Retina (tissue), 1 donor: ENCODE data around the gene GNAQ.

Source experiments
- DNase-seq: peaks from one replicate; pipeline ENCODE4 v3.0.0-alpha.2; 2016

Gene GNAQ

GRCh38 chr9:78030553-78031443 lies 813 bp downstream of the GNAQ start:
- peak; percentile 86 for DNase-seq

GRCh38 chr9:78030296-78030552 lies 1.4 kb downstream of the GNAQ start:
- no peak for DNase-seq

DNA sequence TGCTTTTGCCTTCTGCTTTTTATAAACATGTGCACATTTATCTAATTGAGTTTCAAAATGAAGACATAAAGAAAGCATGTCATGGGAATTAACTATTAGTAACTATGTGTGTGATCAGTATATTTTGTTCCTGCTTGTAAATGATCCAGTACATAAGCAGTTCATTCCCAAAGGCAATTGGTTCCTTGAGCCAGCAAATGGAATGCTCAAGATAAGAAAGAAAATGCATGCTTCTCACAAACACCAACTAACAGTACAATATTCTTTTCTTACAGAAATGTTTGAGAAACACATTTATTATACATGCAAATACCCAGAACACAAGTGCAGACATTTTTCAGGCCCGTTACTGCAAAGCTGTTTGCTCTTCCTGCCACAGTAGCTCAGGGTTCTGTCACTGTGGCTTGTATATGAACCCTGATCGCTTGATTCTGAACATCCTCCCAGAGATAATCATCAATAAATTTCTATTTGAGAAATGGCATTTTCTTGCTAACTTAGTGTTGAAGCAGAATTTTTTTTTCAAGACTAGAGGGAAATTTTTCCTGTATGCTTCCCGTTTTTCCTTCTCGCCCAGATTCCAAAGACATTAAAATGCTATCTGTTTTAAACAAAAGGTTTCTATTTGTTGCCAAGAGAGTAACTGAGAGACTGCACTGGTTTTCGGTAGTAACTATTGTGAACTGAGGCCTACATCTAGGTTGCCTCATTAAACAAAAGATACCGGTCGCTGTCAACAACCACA lies 1.9 kb downstream of the GNAQ start:
- peak; percentile 50 for DNase-seq

- DNase-seq, result no peak
Observed at GRCh38 chr9:78028926-78029325, 2.7 kb downstream of the GNAQ start.

DNA sequence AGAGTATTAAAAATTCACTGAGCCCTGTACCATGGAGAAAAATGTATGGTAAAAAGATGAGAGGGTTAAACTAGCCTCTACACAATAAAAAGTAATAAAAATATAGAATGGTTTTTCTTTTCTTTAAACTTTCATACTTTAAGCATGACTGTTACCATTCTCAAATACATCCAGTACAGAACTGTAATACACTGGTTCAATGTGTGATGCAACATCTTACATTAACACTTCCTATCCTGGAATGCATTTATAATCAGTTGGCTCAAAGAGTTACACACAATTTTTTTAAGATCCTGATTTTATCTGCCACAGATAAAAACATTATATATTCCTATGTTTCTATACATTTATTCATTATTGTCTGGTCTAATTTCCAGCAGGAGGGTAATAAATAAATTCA lies 4.7 kb downstream of the GNAQ start:
- no peak for DNase-seq

DNA sequence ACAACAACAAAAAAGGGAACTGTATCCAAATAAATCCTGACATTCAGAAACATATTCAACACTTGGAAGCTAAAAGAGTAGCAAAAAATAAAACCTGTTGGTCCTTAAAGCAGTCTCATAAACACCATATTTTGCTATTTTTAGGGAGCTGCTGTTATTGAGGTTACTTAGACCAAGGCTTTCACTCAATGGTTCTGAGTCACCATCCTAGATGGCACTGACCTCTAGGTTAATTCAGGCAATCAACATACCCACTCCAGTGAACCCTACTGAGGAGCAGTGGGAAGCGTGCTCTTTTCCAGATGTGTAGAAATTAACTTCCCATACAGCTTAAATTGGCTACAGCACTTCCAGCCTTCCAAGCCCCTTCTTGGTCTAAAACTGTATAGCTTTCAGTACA lies 5.2 kb downstream of the GNAQ start:
- no peak for DNase-seq

GRCh38 chr9:78025186-78025585 lies 6.4 kb downstream of the GNAQ start:
- DNase-seq, result no peak

GRCh38 chr9:78023003-78023741 lies 8.4 kb downstream of the GNAQ start:
- DNase-seq, result peak; percentile 40

GRCh38 chr9:78021697-78022096 lies 9.9 kb downstream of the GNAQ start:
- DNase-seq, result no peak

- no peak for DNase-seq
Observed at GRCh38 chr9:78017190-78017693, 14.4 kb downstream of the GNAQ start.

DNA sequence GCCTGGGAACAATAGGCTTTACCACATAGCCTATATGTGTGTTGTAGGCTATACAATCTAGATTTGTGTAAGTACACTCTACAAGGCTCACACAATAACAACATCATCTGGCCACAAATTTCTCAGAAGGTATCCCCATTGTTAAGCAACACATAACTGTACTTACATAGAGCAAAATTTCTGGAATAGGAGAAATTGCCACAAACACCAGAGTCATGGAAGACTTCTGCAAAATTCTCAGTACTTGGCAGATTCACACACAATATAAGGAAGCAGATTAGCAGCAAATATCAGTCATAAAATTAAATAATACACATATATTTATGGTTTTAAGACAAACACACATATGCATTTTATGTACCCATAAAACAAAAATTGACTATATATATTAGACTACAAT lies 16.4 kb downstream of the GNAQ start:
- DNase-seq, result no peak

GRCh38 chr9:78014776-78015175 lies 16.8 kb downstream of the GNAQ start:
- no peak for DNase-seq

- DNase-seq, result no peak
Observed at GRCh38 chr9:78013934-78014333, 17.7 kb downstream of the GNAQ start.

- no peak for DNase-seq
Observed at GRCh38 chr9:78011049-78011448, 20.6 kb downstream of the GNAQ start.

DNA sequence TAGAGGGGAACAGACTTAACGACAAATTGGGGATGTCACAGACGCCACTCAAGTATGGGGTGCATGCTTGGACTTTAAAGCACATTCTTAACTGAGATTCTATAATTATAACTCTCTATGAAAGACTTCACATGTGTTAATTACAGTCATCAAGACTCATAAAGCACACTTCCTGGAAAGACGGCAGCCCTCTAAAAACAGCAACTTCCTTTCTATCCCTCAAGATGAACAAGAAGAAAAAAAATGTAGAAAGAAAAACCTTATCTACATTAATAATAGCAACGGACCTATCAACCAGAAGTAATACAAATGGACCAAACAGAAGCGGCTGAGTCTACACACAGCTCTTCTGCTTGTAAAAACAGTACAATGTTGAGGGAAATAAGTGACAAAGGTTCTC lies 21.2 kb downstream of the GNAQ start:
- no peak for DNase-seq

DNA sequence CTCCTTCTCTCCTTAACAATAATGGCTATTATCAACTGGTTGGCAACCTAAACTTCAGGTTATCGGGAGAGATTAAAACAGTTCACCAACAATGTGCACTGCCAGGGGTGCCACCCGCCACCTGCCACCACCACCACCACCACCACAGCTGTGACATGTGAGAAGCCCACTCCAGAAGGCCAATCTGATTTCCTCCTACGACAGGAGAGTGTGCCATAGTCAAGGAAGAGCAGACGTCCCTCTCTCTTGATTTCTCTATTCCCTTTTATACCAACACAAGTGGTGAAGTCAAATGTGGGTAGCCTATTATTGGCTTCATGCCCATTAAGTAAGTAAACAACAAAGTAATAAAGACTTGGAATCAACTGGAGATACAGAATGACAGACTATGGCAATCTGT lies 22.4 kb downstream of the GNAQ start:
- DNase-seq, result no peak

DNA sequence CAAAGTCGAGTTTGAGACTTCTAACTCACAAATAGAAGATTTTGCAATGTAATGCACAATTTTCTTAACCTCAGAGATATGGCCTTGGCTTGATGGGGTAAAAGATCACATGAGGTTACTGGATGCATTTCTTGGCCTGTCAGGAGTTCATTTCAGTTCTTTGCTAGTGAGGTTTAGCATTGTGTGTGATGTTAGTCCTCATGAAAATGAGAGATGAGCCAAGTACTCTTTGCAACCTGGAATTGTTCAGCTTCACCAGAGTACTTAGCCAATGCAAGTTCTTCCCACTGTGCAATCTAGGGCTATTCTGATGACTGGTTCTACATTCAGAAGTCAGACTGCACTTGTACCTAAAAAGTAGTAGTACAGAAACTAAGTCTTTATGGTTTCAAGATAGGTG lies 24.9 kb downstream of the GNAQ start:
- no peak for DNase-seq

DNA sequence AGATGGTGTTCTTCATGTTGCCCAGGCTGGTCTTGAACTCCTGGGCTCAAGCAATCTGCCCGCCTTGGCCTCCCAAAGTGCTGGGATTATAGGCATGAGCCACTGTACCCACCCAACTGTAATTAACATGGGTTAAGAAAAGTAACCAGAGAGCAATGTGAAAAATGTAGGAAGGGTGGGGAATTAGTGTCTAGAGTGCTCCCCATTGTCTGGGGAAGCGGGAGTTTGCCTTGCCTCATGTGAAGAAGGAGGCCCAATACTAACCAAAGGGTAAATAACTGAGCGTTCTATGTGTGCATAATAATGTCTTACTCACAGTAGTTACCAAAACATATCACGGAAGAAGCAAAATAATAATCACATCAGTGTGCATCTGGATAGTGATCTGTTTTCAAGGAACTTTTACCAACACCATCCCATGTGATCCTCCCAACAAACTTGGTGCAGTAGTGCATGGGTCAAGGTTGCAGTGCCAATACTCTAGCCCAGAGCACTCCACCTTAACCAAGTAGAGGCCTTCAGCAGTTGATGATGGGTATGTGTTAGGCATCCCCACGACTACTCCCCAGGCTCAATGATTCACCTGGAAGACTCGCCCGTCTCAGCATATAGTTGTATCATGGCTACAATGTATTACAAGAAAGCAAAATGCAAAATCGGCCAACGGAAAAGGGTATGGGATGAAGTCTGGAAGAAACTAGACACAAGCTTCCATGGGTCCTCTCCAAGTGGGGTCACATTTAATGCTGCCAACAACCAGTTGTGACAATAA lies 26.2 kb downstream of the GNAQ start:
- no peak for DNase-seq

DNA sequence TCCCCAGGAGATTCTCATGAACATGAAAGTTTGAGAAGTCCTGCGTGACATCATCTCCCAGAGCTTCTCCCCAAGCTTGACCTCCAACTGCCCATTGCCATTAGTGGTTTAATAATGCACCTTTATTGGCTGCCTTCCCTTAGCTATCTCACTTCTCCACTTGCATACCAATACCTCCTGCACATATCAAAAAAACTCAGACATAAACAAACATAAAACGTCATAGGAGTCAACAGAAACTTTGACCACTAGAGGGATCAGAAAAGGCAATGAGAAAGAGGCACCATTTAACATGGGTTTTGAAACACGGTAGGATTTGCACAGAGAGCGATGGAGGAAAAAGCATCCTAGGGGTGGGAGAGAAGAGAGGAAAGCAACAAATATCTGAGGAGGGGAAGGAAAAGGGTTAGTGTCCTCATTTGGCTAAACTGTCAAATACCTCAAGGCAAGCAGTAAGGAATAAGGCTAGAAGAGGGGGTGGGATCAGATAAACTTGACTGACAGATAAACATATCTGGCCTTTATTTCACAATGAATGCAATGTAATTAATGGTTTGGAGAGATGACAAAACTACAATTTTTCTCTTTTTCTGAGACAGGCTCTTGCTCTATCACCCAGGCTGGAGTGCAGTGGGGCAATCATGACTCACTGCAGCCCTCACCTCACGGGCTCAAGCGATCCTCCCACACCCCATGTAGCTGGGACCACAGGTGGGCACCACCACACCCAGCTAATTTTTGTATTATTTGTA lies 27.0 kb downstream of the GNAQ start:
- no peak for DNase-seq

DNA sequence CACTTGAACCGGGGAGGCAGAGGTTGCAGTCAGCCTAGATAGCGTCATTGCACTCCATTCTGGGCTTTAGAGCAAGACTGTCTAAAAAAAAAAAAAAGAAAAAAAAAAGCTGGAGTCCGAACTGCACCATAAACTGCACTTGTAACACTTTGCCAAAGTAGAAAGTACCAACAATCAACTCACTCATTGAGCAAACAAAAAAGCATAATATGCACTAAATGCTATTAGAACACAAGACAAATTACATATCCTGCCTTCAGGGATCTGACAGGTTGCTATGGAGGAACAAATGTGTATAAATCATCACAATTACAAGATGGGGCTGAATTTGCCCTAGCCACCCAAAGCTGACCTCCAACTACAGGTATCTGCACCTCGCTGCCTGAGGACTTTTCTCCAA lies 27.9 kb downstream of the GNAQ start:
- no peak for DNase-seq

GRCh38 chr9:78001946-78002731 lies 29.5 kb downstream of the GNAQ start:
- DNase-seq, result no peak
